Measurements from ENCODE around the gene GXYLT2.

GRCh38 chr3:72950801-72951200 is 63.0 kb downstream of the GXYLT2 start:
- TF ChIP-seq POLR2A (IDR thresholded peaks at IDR 0.05; ENCODE audit: low read length) (no peak), GATA1 (IDR thresholded peaks at IDR 0.05; ENCODE audit: low read depth, low read length) (no peak)

Measured in erythroblast (primary cell).